ENCODE measurements around the gene ZDHHC11.
"Not testable (repeated sequence)": the region's sequence is repeated elsewhere in the genome, so short reads cannot be mapped to it uniquely, and the experiment has no call there.

DNA sequence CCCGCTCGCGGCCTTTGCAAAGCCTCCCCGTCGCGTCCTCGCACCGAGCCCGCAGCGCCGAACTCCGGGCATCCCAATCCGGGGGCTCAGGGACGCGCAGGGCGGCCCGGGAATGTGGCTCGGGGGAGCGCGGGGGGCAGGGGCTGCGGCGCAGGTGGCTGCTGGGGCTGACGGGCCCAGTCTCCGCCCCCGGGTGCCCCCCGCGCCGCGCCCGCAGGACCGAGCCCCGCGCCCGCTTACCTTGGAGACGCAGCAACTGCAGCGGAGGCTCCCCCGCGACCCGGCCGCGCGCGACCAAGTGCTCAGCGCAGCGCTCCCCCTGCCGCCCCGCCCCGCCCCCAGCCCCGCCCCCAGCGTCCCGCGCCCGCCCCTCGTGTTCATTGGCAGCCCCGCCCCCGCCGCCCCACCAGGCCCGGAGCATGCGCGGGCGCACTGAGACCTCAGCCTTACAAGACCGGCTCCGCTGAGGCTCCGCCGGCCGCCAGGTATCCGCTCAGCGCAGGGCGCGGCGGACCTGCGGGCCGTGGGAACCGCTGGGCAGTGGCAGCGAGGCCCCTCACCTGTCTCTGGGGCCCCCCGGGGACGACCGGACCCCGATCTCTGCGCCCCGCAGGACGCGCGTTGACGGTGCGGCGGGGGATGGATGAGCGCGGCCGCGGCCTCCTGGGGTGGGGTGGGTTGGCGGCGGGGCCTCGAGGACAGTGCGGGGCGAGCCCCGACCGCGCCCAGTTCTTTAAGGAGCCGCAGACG lies 66.2 kb downstream of the ZDHHC11 start, which contains the start of gene ZDHHC11B:
- TF ChIP-seq, protein P1, sequence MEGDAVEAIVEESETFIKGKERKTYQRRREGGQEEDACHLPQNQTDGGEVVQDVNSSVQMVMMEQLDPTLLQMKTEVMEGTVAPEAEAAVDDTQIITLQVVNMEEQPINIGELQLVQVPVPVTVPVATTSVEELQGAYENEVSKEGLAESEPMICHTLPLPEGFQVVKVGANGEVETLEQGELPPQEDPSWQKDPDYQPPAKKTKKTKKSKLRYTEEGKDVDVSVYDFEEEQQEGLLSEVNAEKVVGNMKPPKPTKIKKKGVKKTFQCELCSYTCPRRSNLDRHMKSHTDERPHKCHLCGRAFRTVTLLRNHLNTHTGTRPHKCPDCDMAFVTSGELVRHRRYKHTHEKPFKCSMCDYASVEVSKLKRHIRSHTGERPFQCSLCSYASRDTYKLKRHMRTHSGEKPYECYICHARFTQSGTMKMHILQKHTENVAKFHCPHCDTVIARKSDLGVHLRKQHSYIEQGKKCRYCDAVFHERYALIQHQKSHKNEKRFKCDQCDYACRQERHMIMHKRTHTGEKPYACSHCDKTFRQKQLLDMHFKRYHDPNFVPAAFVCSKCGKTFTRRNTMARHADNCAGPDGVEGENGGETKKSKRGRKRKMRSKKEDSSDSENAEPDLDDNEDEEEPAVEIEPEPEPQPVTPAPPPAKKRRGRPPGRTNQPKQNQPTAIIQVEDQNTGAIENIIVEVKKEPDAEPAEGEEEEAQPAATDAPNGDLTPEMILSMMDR (IDR thresholded peaks at IDR 0.05), result not testable (repeated sequence)
- not testable (repeated sequence) for TF ChIP-seq POLR2A (IDR thresholded peaks at IDR 0.05)
